Kidney (tissue), 14 donors: ENCODE results near the gene SH3BP4. TPM values are rescaled to one million over a fixed set of nuclear protein-coding genes. Genes with fewer than 3 reads are reported as not detected.

Source experiments
- DNase-seq, 5 donors: peaks; one replicate each; pipeline ENCODE4 v3.0.0-alpha.2; 2013 to 2020
- FAIRE-seq: peaks from 2 replicates; lab custom pipeline; 2012; peaks lifted over from hg19 to GRCh38; lab: Jason Lieb, UNC
- H3K27ac ChIP-seq, 2 donors: one replicate each; pipeline ENCODE4 v1.7.0; 2013; ENCODE audit warnings: low read depth in 2 of 2, low read length in 2 of 2, inconsistent platforms in 1 of 2
- H3K27me3 ChIP-seq: one replicate; pipeline ENCODE4 v1.7.1; 2013; ENCODE audit warnings: low read length, inconsistent platforms; ENCODE audit not compliant: control insufficient read depth, insufficient read depth
- H3K36me3 ChIP-seq, 3 donors: one replicate each; pipeline versions ENCODE4 v1.7.0 to v1.7.1; 2013; ENCODE audit warnings: low read length in 3 of 3, control low read depth in 1 of 3, inconsistent platforms in 1 of 3; ENCODE audit not compliant: insufficient read depth in 3 of 3, control insufficient read depth in 2 of 3
- H3K4me1 ChIP-seq, 3 donors: one replicate each; pipeline versions ENCODE4 v1.7.0 to v1.7.1; 2013; ENCODE audit warnings: low read length in 3 of 3, inconsistent platforms in 1 of 3, low read depth in 1 of 3; ENCODE audit not compliant: control insufficient read depth in 2 of 3, insufficient read depth in 2 of 3
- H3K4me3 ChIP-seq, 3 donors: one replicate each; pipeline versions ENCODE4 v1.7.0 to v1.8.1; 2013; ENCODE audit warnings: low read length in 3 of 3, control low read depth in 1 of 3, inconsistent platforms in 1 of 3
- H3K9ac ChIP-seq, 3 donors: one replicate each; pipeline versions ENCODE4 v1.7.0 to v1.7.1; 2013; ENCODE audit warnings: low read length in 3 of 3, control low read depth in 1 of 3, inconsistent platforms in 1 of 3
- H3K9me3 ChIP-seq, 3 donors: one replicate each; pipeline versions ENCODE4 v1.7.0 to v1.7.1; 2013; ENCODE audit warnings: low read length in 3 of 3, control low read depth in 1 of 3, inconsistent platforms in 1 of 3; ENCODE audit not compliant: control insufficient read depth in 2 of 3, insufficient read depth in 1 of 3
- CTCF ChIP-seq: IDR thresholded peaks from 3 replicates; pipeline ENCODE4 v1.5.1; 2012; ENCODE audit warnings: mild to moderate bottlenecking, moderate library complexity, borderline replicate concordance; ENCODE audit not compliant: insufficient read depth; ENCODE audit errors: extremely low read depth
- intact Hi-C: fragments of 100-400 bp; cut with DNase I; formaldehyde crosslinking; loops from one replicate; pipeline ENCODE4 v1.11.1; 2022
- polyA plus RNA-seq: library from polyadenylated mRNA; stranded (reverse); fragments of 350-450 nt; fragmentation: Illumina TruSeq; extraction: RNeasy Lipid Tissue Mini Kit (QIAGEN cat#74804); gene quantifications from one replicate; pipeline ENCODE4 v1.2.3, GENCODE V29; 2014; ENCODE audit warnings: low read depth, low replicate concordance; ENCODE audit not compliant: insufficient read depth
- total RNA-seq: library from RNA; stranded (reverse); fragmentation: NEBNext Ultra II Directional; extraction: Animal tissue kit (Norgen Biotek cat#: 25700); gene quantifications from one replicate; pipeline ENCODE4 v1.2.1, GENCODE V29; 2021
- donor health status: control.
- donor health status: control.
- donor health status: control.
- donor health status: control.
- donor health status: control.
- donor health status: DM: yes; HTN: yes; CAD: no.
- donor health status: Normal renal cell carcinoma (clear cell type).

SH3BP4 gene
- total and polyA plus RNA-seq, 2 donors from 2014 or later = 20.0 to 52.9 TPM

GRCh38 chr2:234916674-234917073 lies 35.1 kb upstream of the SH3BP4 start:
- Histone ChIP-seq H3K4me1 (peaks cover 0 to 3% (median 0%) of the 10 kb centered on the region in 3 donors), H3K36me3 (no peaks in the 10 kb centered on the region), H3K9me3 (no peaks in the 10 kb centered on the region), H3K27me3 (no peaks in the 10 kb centered on the region), H3K9ac (no peak overlapping the region), H3K4me3 (no peak overlapping the region), H3K27ac (peak overlapping the region in 1 of 2 donors; percentile 54)
- FAIRE-seq (no peak), DNase-seq (no peak)
- intact Hi-C loops = no loop called here
- no peak for TF ChIP-seq CTCF

GRCh38 chr2:234917211-234917975 lies 34.4 kb upstream of the SH3BP4 start:
- Histone ChIP-seq H3K4me3 (no peak overlapping the region), H3K27me3 (no peaks in the 10 kb centered on the region), H3K9me3 (no peaks in the 10 kb centered on the region), H3K4me1 (peaks cover 0 to 3% (median 0%) of the 10 kb centered on the region in 3 donors), H3K27ac (no peak overlapping the region), H3K9ac (no peak overlapping the region), H3K36me3 (no peaks in the 10 kb centered on the region)
- intact Hi-C loops = no loop called here
- TF ChIP-seq CTCF = no peak
- FAIRE-seq (no peak), DNase-seq (no peak)

- intact Hi-C loops = no loop called here
- DNase-seq = no peak
Observed at GRCh38 chr2:234919711-234920110, 32.1 kb upstream of the SH3BP4 start.

More at GRCh38 chr2:234919711-234920110, 32.1 kb upstream of the SH3BP4 start:
- Histone ChIP-seq H3K27me3 (no peaks in the 10 kb centered on the region), H3K36me3 (no peaks in the 10 kb centered on the region), H3K4me1 (peaks cover 0 to 3% (median 0%) of the 10 kb centered on the region in 3 donors), H3K9me3 (no peaks in the 10 kb centered on the region), H3K27ac (no peak overlapping the region), H3K9ac (no peak overlapping the region), H3K4me3 (no peak overlapping the region)
- no peak for FAIRE-seq
- no peak for TF ChIP-seq CTCF
